Keratinocyte (primary cell): ENCODE measurements around the gene SLC35E3. TPM values are rescaled to one million over a fixed set of nuclear protein-coding genes. Genes with fewer than 3 reads are reported as not detected.

Source experiments
- DNase-seq: peaks from one replicate; pipeline ENCODE4 v3.0.0-alpha.2; 2011; ENCODE audit warnings: low read depth, missing footprints, low spot score
- FAIRE-seq: peaks from 2 replicates; lab custom pipeline; 2011; peaks lifted over from hg19 to GRCh38; lab: Jason Lieb, UNC
- H2AFZ ChIP-seq: 2 replicates; pipeline ENCODE4 v1.6.0; 2012; ENCODE audit warnings: low read length, control low read depth, inconsistent platforms; ENCODE audit not compliant: control insufficient read depth
- H3K27ac ChIP-seq: 2 replicates; pipeline ENCODE4 v1.5.1; 2011; ENCODE audit warnings: low read length; ENCODE audit not compliant: control insufficient read depth, insufficient read depth
- H3K27me3 ChIP-seq: 3 replicates; pipeline ENCODE4 v1.6.0; 2011; ENCODE audit warnings: low read length; ENCODE audit not compliant: control insufficient read depth, insufficient read depth; ENCODE audit errors: extremely low read depth
- H3K36me3 ChIP-seq, 2 experiments: 2 replicates in 1 of 2; 3 replicates in 1 of 2; pipeline ENCODE4 v1.5.1; 2011; ENCODE audit warnings: low read length in 2 of 2, mild to moderate bottlenecking in 1 of 2; ENCODE audit not compliant: control insufficient read depth in 2 of 2, insufficient read depth in 2 of 2; ENCODE audit errors: extremely low read depth in 1 of 2
- H3K4me1 ChIP-seq: 3 replicates; pipeline ENCODE4 v1.5.1; 2011; ENCODE audit warnings: low read length; ENCODE audit not compliant: control insufficient read depth, insufficient read depth; ENCODE audit errors: extremely low read depth
- H3K4me2 ChIP-seq: 3 replicates; pipeline ENCODE4 v1.6.0; 2011; ENCODE audit warnings: low read depth, low read length; ENCODE audit not compliant: control insufficient read depth, insufficient read depth; ENCODE audit errors: extremely low read depth
- H3K4me3 ChIP-seq, 3 experiments: fragments of 200-600 bp in 1 of 3; sonication (generic) in 1 of 3; 2 replicates in 2 of 3; 3 replicates in 1 of 3; pipeline ENCODE4 v1.5.1; 2011 to 2016; ENCODE audit warnings: low read length in 3 of 3, mild to moderate bottlenecking in 3 of 3, control low read depth in 2 of 3, inconsistent platforms in 1 of 3, low read depth in 1 of 3, mixed read lengths in 1 of 3, mixed run types in 1 of 3, moderate library complexity in 1 of 3; ENCODE audit not compliant: control insufficient read depth in 2 of 3, insufficient read depth in 2 of 3; ENCODE audit errors: extremely low read depth in 1 of 3
- H3K79me2 ChIP-seq: 2 replicates; pipeline ENCODE4 v1.6.0; 2012; ENCODE audit warnings: low read length; ENCODE audit not compliant: control insufficient read depth, insufficient read depth
- H3K9ac ChIP-seq: 3 replicates; pipeline ENCODE4 v1.6.0; 2011; ENCODE audit warnings: low read length; ENCODE audit not compliant: control insufficient read depth, insufficient read depth; ENCODE audit errors: extremely low read depth
- H3K9me1 ChIP-seq: 3 replicates; pipeline ENCODE4 v1.6.0; 2011; ENCODE audit warnings: low read length; ENCODE audit not compliant: control insufficient read depth, insufficient read depth; ENCODE audit errors: extremely low read depth
- H3K9me3 ChIP-seq: 2 replicates; pipeline ENCODE4 v1.5.1; 2012; ENCODE audit warnings: low read depth, low read length; ENCODE audit not compliant: control insufficient read depth
- H4K20me1 ChIP-seq: 3 replicates; pipeline ENCODE4 v1.6.0; 2011; ENCODE audit warnings: low read length; ENCODE audit not compliant: control insufficient read depth, insufficient read depth; ENCODE audit errors: extremely low read depth
- CTCF ChIP-seq, 3 experiments: IDR thresholded peaks in 1 of 3; conservative IDR thresholded peaks in 1 of 3; optimal IDR thresholded peaks in 1 of 3; 2 replicates in 2 of 3; 3 replicates in 1 of 3; pipeline versions ENCODE3 to v1.5.1; 2011; ENCODE audit warnings: low read length in 3 of 3, mild to moderate bottlenecking in 3 of 3, moderate library complexity in 2 of 3, control low read depth in 1 of 3, inconsistent platforms in 1 of 3; ENCODE audit not compliant: insufficient read depth in 2 of 3; ENCODE audit errors: extremely low read depth in 1 of 3
- EZH2 ChIP-seq: IDR thresholded peaks from one replicate; pipeline ENCODE4 v1.6.1; 2012; ENCODE audit warnings: inconsistent platforms, mild to moderate bottlenecking, low read length, moderate library complexity
- dilution Hi-C: fragments of 300-500 bp; cut with MboI; formaldehyde crosslinking; loops from one replicate; pipeline ENCODE4 v1.7.0; 2020; ENCODE audit warnings: low sequenced_read_pairs; ENCODE audit not compliant: extremely low pct_ligation_motif_present
- polyA plus RNA-seq, 5 experiments: library from polyadenylated mRNA; depleted of rRNA in 3 of 5; stranded (reverse) in 3 of 5; stranded (forward) in 1 of 5; unstranded in 1 of 5; fragments of >200 nt; gene quantifications; 1 replicate in 1 of 5; 2 replicates in 3 of 5; 3 replicates in 1 of 5; pipeline versions ENCODE4 v1.2.1 to v1.2.3, GENCODE V29; 2011 to 2012; ENCODE audit warnings: missing spikeins in 2 of 5, low read depth in 1 of 5, low replicate concordance in 1 of 5

Gene SLC35E3
- polyA plus RNA-seq, 1 donor (not counting 4 experiments of a cell fraction or from before 2014, with no cell fraction given): 9.9 TPM

- no peaks in the 10 kb centered on the region for H3K27me3 ChIP-seq
- H3K36me3 ChIP-seq: peaks cover 2 to 4% of the 10 kb centered on the region in 2 experiments
- DNase-seq: no peak
- H3K9me3 ChIP-seq: no peaks in the 10 kb centered on the region
- H3K4me3 ChIP-seq: no peak overlapping the region
- no peaks in the 10 kb centered on the region for H4K20me1 ChIP-seq
- TF ChIP-seq CTCF (optimal IDR thresholded peaks at IDR 0.05 in 1 of 3, IDR thresholded peaks at IDR 0.05 in 1 of 3, conservative IDR thresholded peaks at IDR 0.05 in 1 of 3; ENCODE audit: extremely low read depth in 1 of 3, insufficient read depth in 2 of 3, low read length in 3 of 3) (no peak), EZH2 (no peak)
- H3K27ac ChIP-seq: no peak overlapping the region
- dilution Hi-C loops: no loop called here
- H2AFZ ChIP-seq: no peak overlapping the region
- FAIRE-seq: no peak
- no peak overlapping the region for H3K4me2 ChIP-seq
- no peak overlapping the region for H3K9ac ChIP-seq
- H3K9me1 ChIP-seq: no peaks in the 10 kb centered on the region
- no peaks in the 10 kb centered on the region for H3K4me1 ChIP-seq
- no peaks in the 10 kb centered on the region for H3K79me2 ChIP-seq
Observed at GRCh38 chr12:68768431-68768939, 22.5 kb downstream of the SLC35E3 start.

- H3K4me3 ChIP-seq: no peak overlapping the region
- TF ChIP-seq EZH2: no peak
- TF ChIP-seq CTCF (optimal IDR thresholded peaks at IDR 0.05 in 1 of 3, IDR thresholded peaks at IDR 0.05 in 1 of 3, conservative IDR thresholded peaks at IDR 0.05 in 1 of 3; ENCODE audit: extremely low read depth in 1 of 3, insufficient read depth in 2 of 3, low read length in 3 of 3): no peak
- H3K4me2 ChIP-seq: no peak overlapping the region
- no peaks in the 10 kb centered on the region for H3K4me1 ChIP-seq
- no peak overlapping the region for H3K27ac ChIP-seq
- H3K36me3 ChIP-seq: peaks cover 0 to 2% of the 10 kb centered on the region in 2 experiments
- H4K20me1 ChIP-seq: no peaks in the 10 kb centered on the region
- no peaks in the 10 kb centered on the region for H3K79me2 ChIP-seq
- H2AFZ ChIP-seq: no peak overlapping the region
- H3K9ac ChIP-seq: no peak overlapping the region
- no peaks in the 10 kb centered on the region for H3K9me3 ChIP-seq
- no peaks in the 10 kb centered on the region for H3K9me1 ChIP-seq
- no peak for DNase-seq
- FAIRE-seq: no peak
- no peaks in the 10 kb centered on the region for H3K27me3 ChIP-seq
- dilution Hi-C loops: no loop called here
Observed at GRCh38 chr12:68769941-68770340, 24.0 kb downstream of the SLC35E3 start.
